Peyer's patch (tissue), 4 donors: ENCODE results near the gene TPM1.

Source experiments
- CTCF ChIP-seq, 6 experiments: fragments of 450-650 bp in 4 of 6; fragments of 200-600 bp in 2 of 6; sonication (generic) in 1 of 6; IDR thresholded peaks; one replicate each; pipeline ENCODE4 v1.5.1; 2017 to 2019; ENCODE audit warnings: antibody characterized with exemption in 6 of 6, mild to moderate bottlenecking in 3 of 6, moderate library complexity in 1 of 6
- POLR2A ChIP-seq, 2 donors: fragments of 450-650 bp; IDR thresholded peaks; one replicate each; pipeline ENCODE4 v1.5.1; 2017; ENCODE audit warnings: antibody characterized with exemption in 2 of 2, mild to moderate bottlenecking in 2 of 2, moderate library complexity in 2 of 2

- TF ChIP-seq CTCF (IDR thresholded peaks at IDR 0.05) (no peak), POLR2A (IDR thresholded peaks at IDR 0.05) (no peak)
Measured at GRCh38 chr15:63059075-63059474, 16.5 kb downstream of the TPM1 start.
